ENCODE data around the gene IFNLR1. TPM values are rescaled to one million over a fixed set of nuclear protein-coding genes. Genes with fewer than 3 reads are reported as not detected.
A peak's percentile ranks its signal among the peaks of the same experiment; 100 is the strongest.

Gene IFNLR1
- total RNA-seq, 1 donor from 2014 or later: 21.2 TPM

DNA sequence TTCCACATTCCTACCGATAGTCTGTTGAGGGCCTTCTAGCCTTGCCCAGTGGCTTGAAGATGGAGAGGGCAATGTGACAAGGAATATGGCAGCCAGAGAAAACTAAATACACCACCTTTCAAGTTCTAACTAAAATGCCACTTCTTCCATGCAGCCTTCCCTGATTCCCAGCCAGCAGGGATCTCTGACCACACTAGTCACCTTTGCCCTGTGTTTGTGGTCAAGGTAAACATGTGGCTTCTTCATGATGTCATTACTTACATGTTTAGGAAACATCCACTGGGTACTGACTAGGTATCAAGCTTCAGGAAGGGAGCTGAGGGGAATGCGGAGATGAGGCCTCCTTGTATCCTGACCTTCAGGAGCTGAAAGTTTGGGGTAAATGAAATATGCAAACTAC is 21.6 kb downstream of the IFNLR1 start:
- no peaks in the 10 kb centered on the region for H3K4me1 Mint-ChIP-seq (ENCODE audit: low read depth)
- H3K27ac Mint-ChIP-seq: no peak overlapping the region
- no peak overlapping the region for H3K4me3 Mint-ChIP-seq (ENCODE audit: low read depth)
- no peaks in the 10 kb centered on the region for H3K9me3 Mint-ChIP-seq (ENCODE audit: low read depth)
- peaks cover 30% of the 10 kb centered on the region for H3K36me3 Mint-ChIP-seq (ENCODE audit: insufficient read depth)
- no peak for DNase-seq (ENCODE audit: low spot score, unreplicated experiment)
- TF ChIP-seq, protein P1, sequence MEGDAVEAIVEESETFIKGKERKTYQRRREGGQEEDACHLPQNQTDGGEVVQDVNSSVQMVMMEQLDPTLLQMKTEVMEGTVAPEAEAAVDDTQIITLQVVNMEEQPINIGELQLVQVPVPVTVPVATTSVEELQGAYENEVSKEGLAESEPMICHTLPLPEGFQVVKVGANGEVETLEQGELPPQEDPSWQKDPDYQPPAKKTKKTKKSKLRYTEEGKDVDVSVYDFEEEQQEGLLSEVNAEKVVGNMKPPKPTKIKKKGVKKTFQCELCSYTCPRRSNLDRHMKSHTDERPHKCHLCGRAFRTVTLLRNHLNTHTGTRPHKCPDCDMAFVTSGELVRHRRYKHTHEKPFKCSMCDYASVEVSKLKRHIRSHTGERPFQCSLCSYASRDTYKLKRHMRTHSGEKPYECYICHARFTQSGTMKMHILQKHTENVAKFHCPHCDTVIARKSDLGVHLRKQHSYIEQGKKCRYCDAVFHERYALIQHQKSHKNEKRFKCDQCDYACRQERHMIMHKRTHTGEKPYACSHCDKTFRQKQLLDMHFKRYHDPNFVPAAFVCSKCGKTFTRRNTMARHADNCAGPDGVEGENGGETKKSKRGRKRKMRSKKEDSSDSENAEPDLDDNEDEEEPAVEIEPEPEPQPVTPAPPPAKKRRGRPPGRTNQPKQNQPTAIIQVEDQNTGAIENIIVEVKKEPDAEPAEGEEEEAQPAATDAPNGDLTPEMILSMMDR (IDR thresholded peaks at IDR 0.05; ENCODE audit: unreplicated experiment): no peak
- H3K27me3 Mint-ChIP-seq: no peaks in the 10 kb centered on the region

DNA sequence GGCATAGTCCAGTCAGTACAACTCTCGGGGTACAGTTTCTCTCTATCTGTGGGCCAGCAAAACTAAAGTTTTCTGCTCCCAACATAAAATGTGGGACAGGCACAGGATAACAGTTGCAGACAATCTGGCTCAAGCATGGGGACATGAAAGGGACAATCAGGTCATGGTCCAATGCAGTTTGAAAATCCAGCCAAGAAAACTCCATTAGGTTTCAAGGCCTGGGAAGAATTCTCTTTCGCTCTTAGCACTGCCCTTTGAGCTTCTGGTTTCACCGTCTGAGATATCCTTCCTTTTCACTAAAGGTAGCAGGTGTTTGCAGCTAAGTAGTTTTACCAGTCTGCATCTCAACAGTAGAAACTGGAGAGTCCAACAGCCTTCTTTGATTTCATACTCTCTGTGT is 23.1 kb downstream of the IFNLR1 start:
- Mint-ChIP-seq H3K9me3 (ENCODE audit: low read depth) (no peaks in the 10 kb centered on the region), H3K27ac (no peak overlapping the region), H3K27me3 (no peaks in the 10 kb centered on the region), H3K4me1 (ENCODE audit: low read depth) (no peaks in the 10 kb centered on the region), H3K36me3 (ENCODE audit: insufficient read depth) (peaks cover 32% of the 10 kb centered on the region), H3K4me3 (ENCODE audit: low read depth) (no peak overlapping the region)
- TF ChIP-seq, protein P1 (IDR thresholded peaks at IDR 0.05; ENCODE audit: unreplicated experiment): no peak
- DNase-seq (ENCODE audit: low spot score, unreplicated experiment): no peak

DNA sequence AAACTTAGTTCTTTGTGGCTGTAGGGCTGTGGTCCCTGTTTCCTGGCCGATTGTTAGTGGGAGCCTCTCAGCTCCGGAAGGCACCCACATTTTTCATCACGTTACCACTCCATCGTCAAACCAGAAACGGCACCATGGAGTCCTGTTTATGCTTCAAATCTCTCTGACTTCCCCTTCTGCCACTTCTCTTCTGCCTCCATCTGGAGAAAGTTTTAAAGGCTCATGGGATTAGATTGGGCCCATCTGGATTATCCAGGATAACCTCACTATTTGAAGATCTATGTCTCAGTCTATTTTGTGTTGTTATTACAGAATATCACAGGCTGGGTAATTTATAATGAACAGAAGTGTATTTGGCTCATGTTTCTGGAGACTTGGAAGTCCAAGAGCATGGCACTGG is 24.9 kb downstream of the IFNLR1 start:
- no peak for DNase-seq (ENCODE audit: low spot score, unreplicated experiment)
- H3K4me1 Mint-ChIP-seq (ENCODE audit: low read depth): no peaks in the 10 kb centered on the region
- no peaks in the 10 kb centered on the region for H3K9me3 Mint-ChIP-seq (ENCODE audit: low read depth)
- no peaks in the 10 kb centered on the region for H3K27me3 Mint-ChIP-seq
- no peak overlapping the region for H3K4me3 Mint-ChIP-seq (ENCODE audit: low read depth)
- H3K27ac Mint-ChIP-seq: no peak overlapping the region
- TF ChIP-seq, protein P1 (IDR thresholded peaks at IDR 0.05; ENCODE audit: unreplicated experiment): no peak
- peaks cover 27% of the 10 kb centered on the region for H3K36me3 Mint-ChIP-seq (ENCODE audit: insufficient read depth)

DNA sequence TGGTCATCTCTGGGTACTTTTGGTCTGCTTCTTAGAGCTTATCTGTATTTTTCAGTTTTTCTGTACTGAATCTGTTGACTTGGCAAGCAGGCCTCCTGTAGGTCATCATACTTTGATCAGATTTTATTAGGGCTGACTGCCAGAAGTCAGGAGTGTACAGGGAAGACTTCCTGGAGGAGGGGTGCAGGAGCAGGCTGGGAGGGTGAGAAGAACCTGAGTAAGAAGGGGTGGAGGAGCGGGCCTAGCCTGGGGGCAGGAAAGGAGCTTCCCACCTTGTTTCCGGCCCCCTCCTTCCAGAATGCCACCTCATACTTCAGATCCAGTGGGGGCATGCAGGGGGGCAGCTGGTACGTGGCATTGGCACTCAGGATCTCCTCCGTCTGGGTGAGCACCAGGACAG is 25.8 kb downstream of the IFNLR1 start:
- Mint-ChIP-seq H3K27ac (peak overlapping the region; percentile 33), H3K36me3 (ENCODE audit: insufficient read depth) (peaks cover 23% of the 10 kb centered on the region), H3K9me3 (ENCODE audit: low read depth) (no peaks in the 10 kb centered on the region), H3K27me3 (no peaks in the 10 kb centered on the region), H3K4me1 (ENCODE audit: low read depth) (no peaks in the 10 kb centered on the region), H3K4me3 (ENCODE audit: low read depth) (no peak overlapping the region)
- no peak for DNase-seq (ENCODE audit: low spot score, unreplicated experiment)
- TF ChIP-seq, protein P1 (IDR thresholded peaks at IDR 0.05; ENCODE audit: unreplicated experiment): no peak

DNA sequence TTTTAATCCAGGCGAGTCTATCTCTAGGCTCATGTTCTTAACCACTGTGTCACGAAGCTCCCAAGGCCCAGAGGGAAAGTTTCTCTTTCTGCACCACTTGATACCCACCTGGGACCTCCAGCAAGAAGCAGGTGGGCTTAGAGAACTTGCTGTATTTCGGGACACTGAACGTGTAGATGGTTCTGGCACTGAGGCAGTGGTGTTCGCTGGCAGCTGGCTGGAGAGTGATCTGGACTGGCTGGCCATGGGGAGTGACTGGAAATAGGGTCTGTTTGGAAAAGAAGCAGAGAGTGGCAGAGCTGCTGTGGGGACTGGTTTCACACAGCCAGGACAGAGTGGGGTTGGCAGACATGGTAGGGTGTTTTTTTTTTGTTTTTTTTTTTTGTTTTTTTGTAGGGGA is 27.7 kb downstream of the IFNLR1 start:
- H3K4me1 Mint-ChIP-seq (ENCODE audit: low read depth): peaks cover 4% of the 10 kb centered on the region
- H3K27ac Mint-ChIP-seq: peak overlapping the region; percentile 84
- TF ChIP-seq, protein P1 (IDR thresholded peaks at IDR 0.05; ENCODE audit: unreplicated experiment): no peak

More for the DNA sequence above, 27.7 kb downstream of the IFNLR1 start:
- no peak overlapping the region for H3K4me3 Mint-ChIP-seq (ENCODE audit: low read depth)
- no peak for DNase-seq (ENCODE audit: low spot score, unreplicated experiment)
- H3K9me3 Mint-ChIP-seq (ENCODE audit: low read depth): no peaks in the 10 kb centered on the region
- no peaks in the 10 kb centered on the region for H3K27me3 Mint-ChIP-seq
- H3K36me3 Mint-ChIP-seq (ENCODE audit: insufficient read depth): peaks cover 18% of the 10 kb centered on the region

Data from progenitor cell of endocrine pancreas (in vitro differentiated cells).